Endothelial cell of umbilical vein (primary cell): ENCODE data around the gene ANAPC16. TPM values are rescaled to one million over a fixed set of nuclear protein-coding genes. Genes with fewer than 3 reads are reported as not detected.

Experiments
- BruUV-seq: library from RNA; stranded (reverse); fragments of 400-500 nt; replicated peaks from 2 replicates; lab custom pipeline; 2021; lab: Mats Ljungman, UMichigan
- CTCF ChIA-PET: fragments of 300-600, 350-600 bp; sonication (Branson Sonifier 250); formaldehyde crosslinking; loops from one replicate; lab custom pipeline; 2021; ENCODE audit warnings: antibody characterized with exemption, inconsistent platforms; lab: Charles Lee
- POLR2A ChIA-PET: fragments of 300-600, 350-600 bp; sonication (Branson Sonifier 250); formaldehyde crosslinking; loops from one replicate; lab custom pipeline; 2021; ENCODE audit warnings: antibody characterized with exemption, inconsistent platforms; lab: Charles Lee
- DNase-seq: peaks from one replicate; pipeline ENCODE4 v3.0.0-alpha.2; 2011; ENCODE audit warnings: low read depth, low spot score
- FAIRE-seq: peaks from 2 replicates; lab custom pipeline; 2011; peaks lifted over from hg19 to GRCh38; lab: Jason Lieb, UNC
- H2AFZ ChIP-seq: 2 replicates; pipeline ENCODE4 v1.6.0; 2012; ENCODE audit warnings: low read depth, low read length, control low read depth, inconsistent platforms
- H3K27ac ChIP-seq: 2 replicates; pipeline ENCODE4 v1.5.1; 2011; ENCODE audit warnings: low read depth, mild to moderate bottlenecking, control low read depth, low read length, moderate library complexity; ENCODE audit not compliant: insufficient read depth
- H3K27me3 ChIP-seq, 2 experiments: 2 replicates each; pipeline versions ENCODE4 v1.6.0 to v1.6.1; 2011; ENCODE audit warnings: low read length in 2 of 2, mixed read lengths in 1 of 2; ENCODE audit not compliant: control insufficient read depth in 2 of 2, insufficient read depth in 2 of 2
- H3K36me3 ChIP-seq, 2 experiments: 2 replicates in 1 of 2; 3 replicates in 1 of 2; pipeline ENCODE4 v1.5.1; 2011; ENCODE audit warnings: low read length in 2 of 2, mild to moderate bottlenecking in 1 of 2, moderate library complexity in 1 of 2; ENCODE audit not compliant: control insufficient read depth in 2 of 2, insufficient read depth in 2 of 2; ENCODE audit errors: extremely low read depth in 1 of 2
- H3K4me1 ChIP-seq: 3 replicates; pipeline ENCODE4 v1.5.1; 2011; ENCODE audit warnings: mild to moderate bottlenecking, low read length; ENCODE audit not compliant: control insufficient read depth, insufficient read depth; ENCODE audit errors: extremely low read depth
- H3K4me2 ChIP-seq: 2 replicates; pipeline ENCODE4 v1.6.1; 2011; ENCODE audit warnings: low read length, control low read depth, mixed read lengths; ENCODE audit not compliant: insufficient read depth
- H3K4me3 ChIP-seq, 3 experiments: fragments of 200-600 bp in 1 of 3; sonication (generic), shearing (Covaris generic) in 1 of 3; replicated peaks in 1 of 3; 2 replicates each; pipeline ENCODE4 v1.5.1; 2011 to 2016; ENCODE audit warnings: control low read depth in 3 of 3, low read length in 3 of 3, mild to moderate bottlenecking in 2 of 3, inconsistent platforms in 1 of 3, low read depth in 1 of 3, moderate library complexity in 1 of 3; ENCODE audit not compliant: insufficient read depth in 1 of 3
- H3K79me2 ChIP-seq: 2 replicates; pipeline ENCODE4 v1.6.0; 2012; ENCODE audit warnings: low read length, inconsistent platforms; ENCODE audit not compliant: control insufficient read depth, insufficient read depth
- H3K9ac ChIP-seq: replicated peaks from 2 replicates; pipeline ENCODE3; 2011; ENCODE audit warnings: low read length, control low read depth; ENCODE audit not compliant: insufficient read depth; ENCODE audit errors: extremely low read depth
- H3K9me1 ChIP-seq: replicated peaks from 3 replicates; pipeline ENCODE4 v1.6.0; 2011; ENCODE audit warnings: mild to moderate bottlenecking, low read length; ENCODE audit not compliant: control insufficient read depth, insufficient read depth; ENCODE audit errors: extremely low read depth
- H3K9me3 ChIP-seq: replicated peaks from 2 replicates; pipeline ENCODE4 v1.5.1; 2012; ENCODE audit warnings: low read length, inconsistent platforms; ENCODE audit not compliant: control insufficient read depth, insufficient read depth
- H4K20me1 ChIP-seq: replicated peaks from 2 replicates; pipeline ENCODE3; 2011; ENCODE audit warnings: mild to moderate bottlenecking, low read length; ENCODE audit not compliant: control insufficient read depth, insufficient read depth; ENCODE audit errors: extremely low read depth
- EZH2 ChIP-seq: IDR thresholded peaks from 2 replicates; pipeline ENCODE4 v1.6.1; 2012; ENCODE audit warnings: borderline replicate concordance, low read depth, mild to moderate bottlenecking, moderate library complexity, low read length, inconsistent platforms; ENCODE audit not compliant: severe bottlenecking
- GATA2 ChIP-seq: IDR thresholded peaks from 2 replicates; pipeline ENCODE4 v1.7.0; 2011; ENCODE audit warnings: low read depth, mild to moderate bottlenecking, moderate library complexity, mixed read lengths, low read length; ENCODE audit not compliant: insufficient read length, insufficient read depth
- JUN ChIP-seq: IDR thresholded peaks from 2 replicates; pipeline ENCODE4 v1.6.1; 2011; ENCODE audit warnings: borderline replicate concordance, low read depth; ENCODE audit not compliant: insufficient read length, insufficient read depth
- MYC ChIP-seq: IDR thresholded peaks from one replicate; pipeline ENCODE4 v1.6.1; 2011; ENCODE audit warnings: mild to moderate bottlenecking, low read depth, low read length
- POLR2A ChIP-seq: IDR thresholded peaks from 2 replicates; pipeline ENCODE4 v1.6.1; 2012; ENCODE audit warnings: low read depth, mild to moderate bottlenecking, control low read depth, low read length
- POLR2AphosphoS5 ChIP-seq: IDR thresholded peaks from 2 replicates; pipeline ENCODE4 v1.6.1; 2012; ENCODE audit warnings: low read depth, mild to moderate bottlenecking, control low read depth, low read length, moderate library complexity; ENCODE audit not compliant: insufficient read depth
- dilution Hi-C: fragments of 300-500 bp; cut with MboI; formaldehyde crosslinking; loops from one replicate; pipeline ENCODE4 v1.15.0; 2019; ENCODE audit warnings: low sequenced_read_pairs; ENCODE audit not compliant: extremely low pct_ligation_motif_present
- intact Hi-C: fragments of 100-400 bp; cut with micrococcal nuclease; formaldehyde crosslinking; loops from one replicate; pipeline ENCODE4 v1.10.0; 2022
- polyA plus RNA-seq, 4 experiments: library from polyadenylated mRNA; depleted of rRNA in 3 of 4; stranded (reverse) in 3 of 4; unstranded in 1 of 4; fragments of >200 nt; gene quantifications; 2 replicates each; pipeline versions ENCODE4 v1.2.1 to v1.2.3, GENCODE V29; 2011 to 2012; ENCODE audit warnings: missing spikeins in 1 of 4
- total RNA-seq: library from RNA; stranded (reverse); gene quantifications from 2 replicates; pipeline ENCODE4 v1.2.3, GENCODE V29; 2021
- TF ChIP-seq, protein P1 (sequence below): IDR thresholded peaks from 2 replicates; pipeline ENCODE4 v1.6.1; 2011; ENCODE audit not compliant: insufficient read depth, insufficient read length
- TF ChIP-seq, protein P2 (sequence below), 2 donors: IDR thresholded peaks; 1 replicate in 1 of 2; 2 replicates in 1 of 2; pipeline ENCODE4 v1.5.1; 2011; ENCODE audit warnings: low read length in 2 of 2, mild to moderate bottlenecking in 2 of 2, moderate library complexity in 2 of 2, control low read depth in 1 of 2, inconsistent platforms in 1 of 2, low read depth in 1 of 2; ENCODE audit not compliant: insufficient read depth in 1 of 2; ENCODE audit errors: extremely low read depth in 1 of 2

Gene ANAPC16
- total and polyA plus RNA-seq, 2 donors (not counting 3 experiments of a cell fraction or from before 2014, with no cell fraction given): 38.1 to 44.4 TPM

DNA sequence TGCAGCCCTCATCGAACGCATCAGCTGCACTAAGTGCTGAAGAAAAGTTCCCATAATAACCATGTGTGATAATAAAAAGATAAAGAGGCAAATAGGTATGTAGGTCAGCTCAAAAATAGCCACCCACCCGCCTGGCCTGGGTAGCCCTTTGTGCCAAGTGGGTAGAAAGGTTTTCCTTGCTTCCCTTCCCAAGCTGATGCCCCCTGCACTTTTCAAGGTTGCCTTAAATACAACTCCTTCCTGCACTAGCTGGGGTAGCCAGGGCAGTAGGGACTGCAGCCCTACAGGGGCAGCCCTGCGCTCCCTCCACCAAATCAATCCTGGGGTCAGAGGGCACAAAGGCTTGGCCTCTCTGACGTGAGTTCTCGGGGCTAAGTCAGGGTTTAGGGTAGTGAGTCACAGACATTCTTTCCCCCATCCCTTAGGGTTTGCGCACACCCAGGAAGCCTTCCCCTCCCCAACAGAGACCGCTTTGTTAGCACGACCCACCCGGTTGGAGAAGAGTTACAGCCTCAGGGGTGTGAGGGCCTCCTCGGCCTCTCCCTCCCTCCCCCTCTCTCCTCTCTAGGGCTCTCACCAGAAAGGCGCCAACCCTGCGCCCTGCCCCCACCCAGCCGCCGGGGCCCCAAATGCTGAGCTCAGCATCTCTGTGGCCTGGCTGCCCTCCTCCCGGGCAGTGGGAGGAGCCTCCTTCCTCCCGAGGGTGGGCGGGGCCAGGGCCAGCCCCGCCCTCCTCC lies 44.6 kb downstream of the ANAPC16 start:
- peak overlapping the region; percentile 76 for H3K9ac ChIP-seq
- no peaks in the 10 kb centered on the region for H3K9me3 ChIP-seq
- intact Hi-C loops (loop anchor here (1.0 kb wide), 1 partner anchor 13 kb away; the partner anchor contains the start of gene DDIT4), dilution Hi-C loops (no loop called here)
- H3K4me1 ChIP-seq: peaks cover 17% of the 10 kb centered on the region
- no peaks in the 10 kb centered on the region for H3K79me2 ChIP-seq
- H3K27me3 ChIP-seq: no peaks in the 10 kb centered on the region
- H3K9me1 ChIP-seq: no peaks in the 10 kb centered on the region
- H3K27ac ChIP-seq: no peak overlapping the region
- no TSS peak for BruUV-seq
- H3K4me3 ChIP-seq: peak overlapping the region; percentile 61 to 78 (median 71)
- DNase-seq (no peak), FAIRE-seq (peak; percentile 74)
- TF ChIP-seq POLR2A: no peak
- no peak for TF ChIP-seq MYC
- no peak for TF ChIP-seq JUN
- TF ChIP-seq, protein P1, sequence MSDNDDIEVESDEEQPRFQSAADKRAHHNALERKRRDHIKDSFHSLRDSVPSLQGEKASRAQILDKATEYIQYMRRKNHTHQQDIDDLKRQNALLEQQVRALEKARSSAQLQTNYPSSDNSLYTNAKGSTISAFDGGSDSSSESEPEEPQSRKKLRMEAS: no peak
- TF ChIP-seq, protein P2, sequence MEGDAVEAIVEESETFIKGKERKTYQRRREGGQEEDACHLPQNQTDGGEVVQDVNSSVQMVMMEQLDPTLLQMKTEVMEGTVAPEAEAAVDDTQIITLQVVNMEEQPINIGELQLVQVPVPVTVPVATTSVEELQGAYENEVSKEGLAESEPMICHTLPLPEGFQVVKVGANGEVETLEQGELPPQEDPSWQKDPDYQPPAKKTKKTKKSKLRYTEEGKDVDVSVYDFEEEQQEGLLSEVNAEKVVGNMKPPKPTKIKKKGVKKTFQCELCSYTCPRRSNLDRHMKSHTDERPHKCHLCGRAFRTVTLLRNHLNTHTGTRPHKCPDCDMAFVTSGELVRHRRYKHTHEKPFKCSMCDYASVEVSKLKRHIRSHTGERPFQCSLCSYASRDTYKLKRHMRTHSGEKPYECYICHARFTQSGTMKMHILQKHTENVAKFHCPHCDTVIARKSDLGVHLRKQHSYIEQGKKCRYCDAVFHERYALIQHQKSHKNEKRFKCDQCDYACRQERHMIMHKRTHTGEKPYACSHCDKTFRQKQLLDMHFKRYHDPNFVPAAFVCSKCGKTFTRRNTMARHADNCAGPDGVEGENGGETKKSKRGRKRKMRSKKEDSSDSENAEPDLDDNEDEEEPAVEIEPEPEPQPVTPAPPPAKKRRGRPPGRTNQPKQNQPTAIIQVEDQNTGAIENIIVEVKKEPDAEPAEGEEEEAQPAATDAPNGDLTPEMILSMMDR (IDR thresholded peaks at IDR 0.05; ENCODE audit: extremely low read depth in 1 of 2, insufficient read depth in 1 of 2, low read depth in 1 of 2, low read length in 2 of 2): no peak
- no peak for TF ChIP-seq EZH2
- no peak for TF ChIP-seq POLR2AphosphoS5
- no peak for TF ChIP-seq GATA2
- ChIA-PET POLR2A (interaction anchor here (0.6 to 2.7 kb wide), 2 partner anchors 14 to 55 kb away, joined by 3 to 23 read pairs; partner anchors contain the start of gene DDIT4), CTCF (interaction anchor here (0.6 to 2.4 kb wide), 14 partner anchors 8 to 212 kb away, joined by 3 to 12 read pairs (median 4); partner anchors contain the start of gene DDIT4)
- no peaks in the 10 kb centered on the region for H3K36me3 ChIP-seq
- H3K4me2 ChIP-seq: peak overlapping the region; percentile 76
- no peaks in the 10 kb centered on the region for H4K20me1 ChIP-seq
- peak overlapping the region; percentile 98 for H2AFZ ChIP-seq
